OCI-LY1 (cell line): ENCODE measurements around the gene PDS5A.

ENCODE experiments used
- CTCF ChIP-seq: fragments of 200-600 bp; sonication (generic), shearing (Covaris generic); IDR thresholded peaks from 2 replicates; pipeline ENCODE4 v1.5.1; 2017; ENCODE audit warnings: mild to moderate bottlenecking, antibody characterized with exemption, low read length, moderate library complexity, mixed read lengths
- EZH2 ChIP-seq: fragments of 200-600 bp; sonication (generic), shearing (Covaris generic); IDR thresholded peaks from 2 replicates; pipeline ENCODE4 v1.8.0; 2017; ENCODE audit warnings: borderline replicate concordance, mixed run types, mild to moderate bottlenecking, antibody characterized with exemption, low read length, moderate library complexity, mixed read lengths

GRCh38 chr4:39998659-39999345 is 21.1 kb upstream of the PDS5A start:
- TF ChIP-seq EZH2 (no peak), CTCF (no peak)
